Upper lobe of left lung (tissue), 4 donors: ENCODE measurements around the gene GPRC5C.

Experiments
- CTCF ChIP-seq, 6 experiments: fragments of 450-650 bp in 4 of 6; fragments of 200-600 bp in 2 of 6; sonication (generic) in 2 of 6; IDR thresholded peaks; one replicate each; pipeline ENCODE4 v1.5.1; 2016 to 2019; ENCODE audit warnings: antibody characterized with exemption in 6 of 6
- POLR2A ChIP-seq, 4 donors: fragments of 450-650 bp; IDR thresholded peaks; one replicate each; pipeline ENCODE4 v1.5.1; 2016 to 2017; ENCODE audit warnings: antibody characterized with exemption in 4 of 4, mild to moderate bottlenecking in 2 of 4

- TF ChIP-seq CTCF (IDR thresholded peaks at IDR 0.05) (no peak), POLR2A (IDR thresholded peaks at IDR 0.05) (no peak)
These were observed 7.2 kb upstream of the GPRC5C start for GRCh38 chr17:74424657-74425056.
